Psoas muscle (tissue), 8 donors: ENCODE measurements around the gene SAP25. TPM values are rescaled to one million over a fixed set of nuclear protein-coding genes. Genes with fewer than 3 reads are reported as not detected.

Source experiments
- ATAC-seq, 4 donors: fragments of 200-7000 bp; cut with Tn5 transposase; one replicate each; pipeline ENCODE4 v1.9.1; 2020; ENCODE audit warnings: moderate library complexity in 3 of 4, mild to moderate bottlenecking in 2 of 4
- DNase-seq, 2 donors: peaks; one replicate each; pipeline ENCODE4 v3.0.0-alpha.2; 2020
- H3K27ac ChIP-seq: fragments of 200-600 bp; one replicate; pipeline ENCODE4 v1.8.0; 2022
- H3K27me3 ChIP-seq, 3 donors: fragments of 200-600 bp in 1 of 3; one replicate each; pipeline versions ENCODE4 v1.6.1 to v1.8.0; 2013 to 2022; ENCODE audit warnings: low read length in 2 of 3, mild to moderate bottlenecking in 2 of 3, moderate library complexity in 1 of 3; ENCODE audit not compliant: insufficient read depth in 3 of 3
- H3K36me3 ChIP-seq, 2 donors: fragments of 200-600 bp in 1 of 2; one replicate each; pipeline versions ENCODE4 v1.6.1 to v1.8.0; 2013 to 2022; ENCODE audit warnings: low read depth in 1 of 2, mild to moderate bottlenecking in 1 of 2, moderate library complexity in 1 of 2; ENCODE audit not compliant: insufficient read depth in 1 of 2
- H3K4me1 ChIP-seq: fragments of 200-600 bp; one replicate; pipeline ENCODE4 v1.8.0; 2022
- H3K4me3 ChIP-seq: fragments of 200-600 bp; one replicate; pipeline ENCODE4 v1.8.0; 2022; ENCODE audit warnings: mild to moderate bottlenecking
- H3K9me3 ChIP-seq: fragments of 200-600 bp; one replicate; pipeline ENCODE4 v1.8.0; 2022
- CTCF ChIP-seq: fragments of 200-600 bp; IDR thresholded peaks from one replicate; pipeline ENCODE4 v1.8.0; 2022; ENCODE audit warnings: antibody characterized with exemption
- WGBS, 3 donors: extraction: QIAGEN DNeasy Blood & Tissue Kit; methylation state at CpG; one replicate each; pipeline versions ENCODE4 v1.1.6 to v1.1.7; 2013; 5-methylcytosine and 5-hydroxymethylcytosine counted together
- intact Hi-C, 2 donors: fragments of 100-400 bp; cut with DNase I; formaldehyde crosslinking; loops; one replicate each; pipeline versions ENCODE4 v1.11.0 to v1.14.2; 2022
- polyA plus RNA-seq, 3 donors: library from polyadenylated mRNA; stranded (reverse); fragments of 200-250 nt; gene quantifications; one replicate each; pipeline ENCODE4 v1.2.3, GENCODE V29; 2013
- total RNA-seq, 4 donors: library from RNA; stranded (reverse); fragmentation: NEBNext Ultra II Directional in 2 of 4; extraction: Animal tissue kit (Norgen Biotek cat#: 25700) in 2 of 4; gene quantifications; one replicate each; pipeline versions ENCODE4 v1.2.1 to v1.2.4, GENCODE V29; 2021 to 2023
- donor health status: healthy with polysubstance abuse.
- donor health status: DM: no; HTN: no; CAD: no; lungs with moderate emphysema.
- donor health status: Bipolar disorder and iron deficiency.
- donor health status: healthy.
- donor health status: DM: yes; HTN: yes; CAD: no.
- donor health status: DM: no; HTN: no; CAD: no.
- donor health status: DM: no; HTN: no; CAD: no.
- donor health status: DM: yes; HTN: yes; CAD: no.

The SAP25 gene
- total and polyA plus RNA-seq, 7 donors: 0.21 to 1.9 (median 0.59) TPM; not detected in 2

- WGBS, 3 donors: 84 to 90% (median 84%) methylated on average over 13 to 20 of the region's 20 CpGs
- peaks cover 10 to 50% of the 10 kb centered on the region in 2 donors for H3K36me3 ChIP-seq
- ATAC-seq (no peak), DNase-seq (no peak)
- TF ChIP-seq CTCF: no peak
- H3K9me3 ChIP-seq: no peaks in the 10 kb centered on the region
- no peak overlapping the region for H3K4me3 ChIP-seq
- H3K4me1 ChIP-seq: no peaks in the 10 kb centered on the region
- H3K27ac ChIP-seq: no peak overlapping the region
- H3K27me3 ChIP-seq: peaks cover 0 to 55% (median 14%) of the 10 kb centered on the region in 3 donors
- intact Hi-C loops: no loop called here
Measured at GRCh38 chr7:100572281-100572948, 1.3 kb downstream of the SAP25 start.

GRCh38 chr7:100571829-100572116, 1.9 kb downstream of the SAP25 start:
- no peak for ATAC-seq
- H3K36me3 ChIP-seq: peaks cover 10 to 44% of the 10 kb centered on the region in 2 donors
- H3K27me3 ChIP-seq: peaks cover 0 to 50% (median 14%) of the 10 kb centered on the region in 3 donors
- H3K4me1 ChIP-seq: no peaks in the 10 kb centered on the region
- DNase-seq: no peak
- TF ChIP-seq CTCF: no peak
- intact Hi-C loops: no loop called here
- WGBS, 3 donors: 97 to 100% (median 97%) methylated on average over 2 of the region's 2 CpGs
- no peaks in the 10 kb centered on the region for H3K9me3 ChIP-seq
- no peak overlapping the region for H3K4me3 ChIP-seq
- H3K27ac ChIP-seq: no peak overlapping the region

GRCh38 chr7:100570954-100571828, 2.5 kb downstream of the SAP25 start:
- H3K9me3 ChIP-seq: no peaks in the 10 kb centered on the region
- intact Hi-C loops: no loop called here
- H3K36me3 ChIP-seq: peaks cover 10 to 38% of the 10 kb centered on the region in 2 donors
- no peak for TF ChIP-seq CTCF
- peaks cover 0 to 50% (median 13%) of the 10 kb centered on the region in 3 donors for H3K27me3 ChIP-seq
- DNase-seq: peak in 1 of 2 donors; percentile 47
- ATAC-seq: no peak
- no peaks in the 10 kb centered on the region for H3K4me1 ChIP-seq
- no peak overlapping the region for H3K4me3 ChIP-seq
- H3K27ac ChIP-seq: no peak overlapping the region
- 72 to 78% (median 76%) methylated on average over 23 to 26 of the region's 26 CpGs for WGBS, 3 donors

- peaks cover 0 to 31% (median 11%) of the 10 kb centered on the region in 3 donors for H3K27me3 ChIP-seq
- TF ChIP-seq CTCF: no peak
- intact Hi-C loops: no loop called here
- DNase-seq (peak; percentile 51 to 67), ATAC-seq (peak; percentile 40 to 62 (median 48))
- no peaks in the 10 kb centered on the region for H3K4me1 ChIP-seq
- H3K9me3 ChIP-seq: no peaks in the 10 kb centered on the region
- H3K27ac ChIP-seq: no peak overlapping the region
- H3K4me3 ChIP-seq: peak overlapping the region; percentile 27
- 22 to 23% (median 22%) methylated on average over 33 to 36 of the region's 36 CpGs for WGBS, 3 donors
- peaks cover 3 to 18% of the 10 kb centered on the region in 2 donors for H3K36me3 ChIP-seq
Measured at GRCh38 chr7:100568896-100569844, 4.5 kb downstream of the SAP25 start.
